Fibroblast of skin of back (primary cell): ENCODE results near the gene PON1.

Experiments used
- DNase-seq: peaks from one replicate; pipeline ENCODE4 v3.0.0-alpha.2; 2013

Gene PON1

GRCh38 chr7:95317546-95317945 is 6.8 kb downstream of the PON1 start:
- DNase-seq: no peak

GRCh38 chr7:95316588-95316987 is 7.7 kb downstream of the PON1 start:
- DNase-seq: no peak

DNA sequence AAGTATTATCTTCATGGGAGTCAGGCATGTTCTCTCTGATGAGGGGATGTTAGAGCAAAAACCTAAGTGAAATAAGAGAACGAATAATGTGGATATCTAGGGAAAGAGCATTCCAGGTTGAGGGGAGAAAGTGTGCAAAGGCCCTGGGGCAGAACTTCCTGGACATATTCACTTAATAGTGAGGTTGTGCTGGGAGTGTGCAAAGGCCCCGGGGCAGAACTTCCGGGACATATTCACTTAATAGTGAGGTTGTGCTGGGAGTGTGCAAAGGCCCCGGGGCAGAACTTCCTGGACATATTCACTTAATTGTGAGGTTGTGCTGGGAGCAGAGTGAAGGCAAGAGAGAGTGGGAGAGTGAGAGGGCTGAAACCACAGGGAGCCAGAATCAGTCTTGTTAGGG is 11.8 kb downstream of the PON1 start:
- no peak for DNase-seq

DNA sequence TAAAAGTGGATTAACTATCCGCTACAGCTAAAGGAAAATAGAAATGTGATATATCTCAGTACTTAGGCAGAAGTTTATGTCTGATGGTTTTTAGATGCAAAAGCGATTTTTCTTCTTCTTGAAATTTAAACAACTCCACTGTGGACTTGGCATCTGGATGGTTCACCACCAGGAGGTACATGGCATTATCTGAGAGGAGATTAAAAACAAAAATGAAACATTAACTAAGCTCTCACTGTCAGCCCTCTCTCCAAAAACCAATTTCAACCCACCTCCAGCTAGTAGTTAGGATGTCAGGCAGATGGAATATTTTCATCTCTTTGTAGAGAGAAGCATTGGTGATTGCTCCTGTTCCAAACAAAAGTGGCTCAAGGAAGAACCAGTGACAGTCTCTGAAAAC is 12.9 kb downstream of the PON1 start:
- DNase-seq: no peak

- no peak for DNase-seq
Measured at GRCh38 chr7:95309951-95310350, 14.4 kb downstream of the PON1 start.

GRCh38 chr7:95304990-95305389 is 19.3 kb downstream of the PON1 start:
- DNase-seq: no peak

DNA sequence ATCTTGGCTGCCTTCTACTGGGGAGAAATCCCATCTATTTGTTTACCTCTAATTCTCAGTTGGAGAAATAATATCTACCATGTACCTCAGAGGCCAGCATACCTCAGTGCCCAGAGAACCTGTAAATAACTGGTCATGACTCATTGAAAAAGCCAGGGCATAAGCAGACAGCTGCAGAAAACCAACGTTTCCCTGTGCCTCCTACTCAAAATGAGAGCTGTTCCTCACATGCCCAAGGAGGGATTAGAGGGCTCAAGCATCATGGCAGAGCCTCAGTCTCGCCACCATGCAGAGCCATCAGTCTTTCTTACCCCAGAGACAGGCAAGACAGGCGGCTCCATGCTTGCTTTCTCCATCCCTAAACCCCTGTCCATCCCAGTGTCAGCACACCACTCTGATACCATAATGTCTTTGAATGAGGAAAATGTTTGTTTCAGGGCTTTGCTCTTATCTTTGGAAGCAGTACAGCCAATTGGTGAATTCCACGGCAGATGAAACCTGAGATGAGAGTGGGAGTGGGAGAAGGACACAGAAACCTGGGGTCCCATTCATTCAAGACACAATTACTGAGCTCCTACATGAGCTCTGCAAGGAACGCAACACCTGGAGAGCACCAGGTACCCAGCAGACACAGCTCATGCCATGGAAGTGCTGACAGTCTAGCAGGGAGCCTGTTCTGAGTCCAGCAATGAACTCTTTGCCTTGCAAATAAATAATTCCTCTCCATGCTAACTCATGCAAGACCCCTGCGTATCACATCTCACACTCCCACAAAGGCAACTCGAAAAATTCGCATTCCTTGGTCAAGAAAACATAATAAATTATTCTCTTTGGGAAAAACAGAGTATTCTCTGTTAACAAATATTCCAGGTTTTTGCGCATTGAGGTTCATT is 21.1 kb downstream of the PON1 start:
- DNase-seq: no peak

DNA sequence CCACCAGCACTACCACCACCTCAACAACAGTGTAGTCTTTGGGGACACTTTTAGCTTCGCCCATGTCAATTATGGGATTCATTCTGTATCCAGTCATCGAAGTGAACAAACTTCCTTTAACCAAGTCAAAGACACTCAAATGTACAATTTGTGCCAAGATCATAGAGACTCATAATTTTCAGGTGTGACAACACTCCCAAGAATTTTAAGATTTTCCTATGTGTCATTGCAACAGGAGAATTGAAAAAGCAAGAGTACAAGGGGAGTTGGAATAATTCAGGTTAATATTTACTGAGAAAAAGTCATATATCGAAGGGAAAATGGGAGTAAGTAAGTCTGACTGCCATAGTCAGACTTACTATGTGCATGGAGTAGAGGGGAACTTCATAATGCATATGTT is 26.2 kb downstream of the PON1 start:
- DNase-seq: no peak

GRCh38 chr7:95297041-95297440 is 27.3 kb downstream of the PON1 start:
- DNase-seq: no peak

GRCh38 chr7:95296456-95296855 is 27.9 kb downstream of the PON1 start:
- no peak for DNase-seq

GRCh38 chr7:95295397-95295796 is 28.9 kb downstream of the PON1 start:
- DNase-seq: no peak

GRCh38 chr7:95290166-95290830 is 34.0 kb downstream of the PON1 start:
- no peak for DNase-seq

- no peak for DNase-seq
Measured at GRCh38 chr7:95286096-95286495, 38.2 kb downstream of the PON1 start.

DNA sequence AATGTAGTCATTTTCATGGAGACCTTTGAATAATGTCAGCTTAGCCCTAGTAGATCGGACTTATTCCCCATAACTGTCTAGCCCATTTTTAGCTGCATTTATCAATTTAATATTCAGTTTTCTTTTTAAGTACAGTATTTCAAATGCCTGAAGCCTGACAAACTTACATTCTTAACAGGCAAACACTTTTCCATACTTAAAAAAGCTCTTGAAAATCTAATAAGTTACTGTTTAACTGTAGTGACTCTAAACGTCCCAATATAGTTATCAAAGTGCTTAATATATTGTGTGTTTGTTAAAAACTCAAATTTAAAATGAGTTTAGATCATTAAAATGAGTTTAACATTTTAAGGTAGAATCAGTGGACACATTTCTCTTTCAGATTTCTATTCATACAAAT is 44.9 kb downstream of the PON1 start:
- no peak for DNase-seq

DNA sequence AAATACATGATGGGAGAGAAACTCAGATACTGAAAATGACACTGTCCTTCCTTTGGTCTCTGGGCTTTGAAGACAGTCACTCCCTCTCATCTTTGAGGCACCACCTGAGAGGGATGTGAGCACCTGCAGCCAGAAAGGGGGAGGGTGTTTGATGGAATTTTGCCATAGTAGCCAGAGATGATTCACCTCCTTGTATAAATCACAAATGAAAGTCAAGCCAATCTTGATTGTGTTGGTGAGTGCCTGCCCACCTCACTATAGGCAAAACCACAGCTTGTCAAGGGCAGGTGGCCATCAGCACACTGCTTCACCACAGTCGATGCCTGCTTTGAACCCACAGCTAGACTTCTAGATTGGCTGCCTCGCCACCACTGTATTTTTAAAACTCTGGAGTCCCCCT is 48.2 kb downstream of the PON1 start:
- DNase-seq: no peak

DNA sequence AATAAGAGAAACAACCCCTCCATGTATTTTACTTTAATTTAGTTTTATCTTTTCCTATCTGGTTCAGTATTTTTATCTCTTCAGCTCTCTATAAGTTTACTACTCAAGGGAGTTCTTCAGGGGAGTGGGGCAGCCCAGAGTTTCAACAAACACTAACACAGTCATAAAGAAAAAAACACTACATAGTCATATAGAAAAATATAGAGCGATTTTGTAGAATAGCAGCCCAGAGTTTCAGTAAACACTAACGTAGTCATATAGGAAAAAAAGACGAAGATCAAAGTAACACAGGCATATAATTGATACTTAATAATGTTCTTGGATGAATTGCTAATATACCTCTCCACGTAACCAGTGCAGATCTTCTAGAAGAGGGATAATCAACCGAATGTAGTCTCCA is 54.7 kb downstream of the PON1 start:
- no peak for DNase-seq

GRCh38 chr7:95267754-95268153 is 56.6 kb downstream of the PON1 start:
- DNase-seq: no peak

DNA sequence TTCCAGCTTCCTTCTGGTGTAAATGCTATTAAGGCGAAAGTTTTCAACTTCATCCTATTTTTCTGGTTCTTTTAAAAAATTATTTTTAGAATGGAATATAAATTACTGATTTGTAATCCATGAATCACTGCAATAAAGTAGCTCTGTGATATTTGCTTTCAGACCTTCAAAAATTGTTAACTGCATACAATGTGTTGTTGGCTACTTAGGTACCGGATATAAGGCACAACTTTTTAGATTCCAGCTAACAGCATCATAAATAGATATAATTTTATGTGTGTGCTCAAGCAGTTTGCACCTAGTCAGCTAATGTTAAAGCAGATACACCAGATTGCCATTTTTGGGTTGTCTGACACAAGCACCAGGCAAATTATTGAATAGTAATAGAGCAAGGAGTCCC is 58.7 kb downstream of the PON1 start:
- DNase-seq: no peak

DNA sequence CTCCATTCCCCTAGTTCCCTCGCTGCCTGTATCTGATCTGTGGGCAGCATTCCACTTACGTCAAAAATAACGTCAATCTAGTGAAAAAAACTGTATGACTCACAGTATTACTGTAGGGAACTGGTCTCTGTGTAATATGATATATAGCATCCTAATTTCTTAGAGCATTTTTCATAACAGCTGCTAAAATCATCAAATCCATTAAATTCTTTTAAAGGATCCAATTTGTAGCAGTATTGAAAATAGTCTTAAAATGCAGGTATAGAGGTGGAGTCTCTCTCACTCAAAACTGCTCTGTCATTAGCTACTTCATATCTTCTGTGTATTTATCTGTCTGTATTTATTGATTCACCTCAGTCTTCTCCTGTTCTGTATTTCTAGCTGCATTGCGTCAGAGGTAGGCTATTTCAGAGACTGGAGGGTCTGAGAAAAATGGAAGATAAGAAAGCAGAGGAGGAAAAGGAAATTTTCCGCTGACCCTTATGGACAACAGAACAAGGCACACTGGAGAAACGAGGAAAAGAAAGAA is 59.9 kb downstream of the PON1 start:
- peak; percentile 37 for DNase-seq

- no peak for DNase-seq
Measured at GRCh38 chr7:95263785-95264362, 60.5 kb downstream of the PON1 start.

DNA sequence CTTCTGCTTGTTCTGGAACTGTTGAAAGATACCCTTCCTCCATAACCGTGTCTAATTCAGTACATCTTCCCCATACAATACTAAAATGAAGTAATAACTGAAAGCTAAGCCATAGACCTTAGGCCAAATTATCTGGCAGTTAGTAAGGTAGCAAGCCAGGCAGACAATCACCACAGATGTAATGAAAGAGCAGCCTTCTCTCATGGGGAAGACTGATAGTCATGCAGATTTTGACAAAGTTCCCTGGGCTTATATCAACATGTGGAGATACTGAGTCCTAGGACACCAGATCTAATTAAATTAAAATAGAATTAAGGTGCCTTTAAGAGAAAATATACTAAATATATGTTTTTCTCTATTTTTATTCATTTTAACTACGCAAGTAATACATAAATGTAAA is 61.5 kb downstream of the PON1 start:
- DNase-seq: no peak

GRCh38 chr7:95261895-95262415 is 62.4 kb downstream of the PON1 start:
- no peak for DNase-seq

DNA sequence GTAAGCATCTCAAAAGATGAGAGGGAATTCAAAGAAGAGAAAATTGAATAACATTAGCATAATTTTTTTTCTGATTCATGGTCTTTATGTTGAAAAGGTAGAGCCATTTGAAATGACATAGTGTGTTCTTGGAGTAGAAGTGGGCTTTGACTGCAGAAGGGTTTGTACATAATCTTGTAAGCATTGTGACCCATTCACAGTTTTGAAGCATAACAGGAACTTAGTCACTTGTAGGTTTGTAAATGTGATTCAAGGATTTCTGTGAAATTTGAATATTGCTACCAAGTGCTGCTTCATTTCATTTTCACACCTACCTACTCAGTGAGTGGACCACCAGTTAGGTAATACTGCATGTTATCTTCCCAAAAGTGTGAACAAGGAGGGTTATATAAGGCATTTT is 68.6 kb downstream of the PON1 start:
- no peak for DNase-seq
